Muscle of leg (tissue), 11 donors: ENCODE measurements around the gene NOP10. TPM values are rescaled to one million over a fixed set of nuclear protein-coding genes. Genes with fewer than 3 reads are reported as not detected.
"Not testable (repeated sequence)": the region's sequence is repeated elsewhere in the genome, so short reads cannot be mapped to it uniquely, and the experiment has no call there.

Experiments used
- DNase-seq: peaks from one replicate; pipeline ENCODE4 v3.0.0; 2013
- H3K27ac ChIP-seq: one replicate; pipeline ENCODE4 v1.5.1; 2013; ENCODE audit warnings: mild to moderate bottlenecking, low read length, control low read depth
- H3K27me3 ChIP-seq: one replicate; pipeline ENCODE4 v1.6.1; 2013; ENCODE audit warnings: low read length; ENCODE audit not compliant: control insufficient read depth, insufficient read depth
- H3K36me3 ChIP-seq: one replicate; pipeline ENCODE4 v1.6.1; 2013; ENCODE audit warnings: low read length; ENCODE audit not compliant: control insufficient read depth, insufficient read depth
- H3K4me1 ChIP-seq: one replicate; pipeline ENCODE4 v1.6.1; 2013; ENCODE audit warnings: low read length; ENCODE audit not compliant: control insufficient read depth, insufficient read depth
- H3K4me3 ChIP-seq: one replicate; pipeline ENCODE4 v1.5.1; 2013; ENCODE audit warnings: low read length, control low read depth
- H3K9me3 ChIP-seq: replicated peaks from 2 replicates; pipeline ENCODE4 v1.6.1; 2013; ENCODE audit warnings: low read depth, low read length; ENCODE audit not compliant: control insufficient read depth
- WGBS: methylation state at CpG from one replicate; pipeline ENCODE4 v1.1.5; 2013; ENCODE audit warnings: missing lambda C conversion rate; ENCODE audit not compliant: insufficient coverage; 5-methylcytosine and 5-hydroxymethylcytosine counted together
- polyA plus RNA-seq, 8 donors: library from polyadenylated mRNA; unstranded; fragments of 120-200 nt; gene quantifications; one replicate each; pipeline versions ENCODE4 v1.2.1 to v1.2.3, GENCODE V29; 2013; ENCODE audit warnings: inconsistent platforms in 1 of 8, low replicate concordance in 1 of 8; ENCODE audit not compliant: insufficient read length in 8 of 8, insufficient read depth in 1 of 8
- total RNA-seq: library from RNA; stranded (reverse); fragments of 120-200 nt; gene quantifications from one replicate; pipeline ENCODE4 v1.2.4, GENCODE V29; 2013

NOP10 gene
- total and polyA plus RNA-seq, 9 donors = 82.8 to 149 (median 101) TPM

- H3K4me3 ChIP-seq = no peak overlapping the region
- H3K4me1 ChIP-seq = peaks cover under 1% of the 10 kb centered on the region
- H3K36me3 ChIP-seq = peaks cover 64% of the 10 kb centered on the region
- H3K9me3 ChIP-seq = no peaks in the 10 kb centered on the region
- no peak overlapping the region for H3K27ac ChIP-seq
- H3K27me3 ChIP-seq = no peaks in the 10 kb centered on the region
- DNase-seq = no peak
- WGBS = 80% methylated on average over 1 of the region's 1 CpG
These were observed 17.4 kb upstream of the NOP10 start for GRCh38 chr15:34360298-34360697.

GRCh38 chr15:34359416-34359815 lies 16.5 kb upstream of the NOP10 start:
- Histone ChIP-seq H3K27ac (no peak overlapping the region), H3K4me3 (no peak overlapping the region), H3K36me3 (peaks cover 66% of the 10 kb centered on the region), H3K9me3 (no peaks in the 10 kb centered on the region), H3K27me3 (no peaks in the 10 kb centered on the region), H3K4me1 (no peaks in the 10 kb centered on the region)
- DNase-seq = no peak
- WGBS = no CpG with 5 or more reads among the region's 3 CpGs

GRCh38 chr15:34358948-34359347 lies 16.0 kb upstream of the NOP10 start:
- Histone ChIP-seq H3K27me3 (no peaks in the 10 kb centered on the region), H3K27ac (no peak overlapping the region), H3K36me3 (peaks cover 66% of the 10 kb centered on the region), H3K4me1 (no peaks in the 10 kb centered on the region), H3K9me3 (no peaks in the 10 kb centered on the region), H3K4me3 (no peak overlapping the region)
- WGBS = 96% methylated on average over 3 of the region's 4 CpGs
- DNase-seq = no peak

GRCh38 chr15:34358367-34358766 lies 15.4 kb upstream of the NOP10 start:
- no peaks in the 10 kb centered on the region for H3K9me3 ChIP-seq
- WGBS = 100% methylated on average over 2 of the region's 3 CpGs
- H3K36me3 ChIP-seq = peaks cover 60% of the 10 kb centered on the region
- no peaks in the 10 kb centered on the region for H3K27me3 ChIP-seq
- no peak overlapping the region for H3K27ac ChIP-seq
- no peaks in the 10 kb centered on the region for H3K4me1 ChIP-seq
- no peak for DNase-seq
- H3K4me3 ChIP-seq = no peak overlapping the region

GRCh38 chr15:34357653-34358052 lies 14.7 kb upstream of the NOP10 start:
- Histone ChIP-seq H3K27me3 (no peaks in the 10 kb centered on the region), H3K4me1 (no peaks in the 10 kb centered on the region), H3K9me3 (no peaks in the 10 kb centered on the region), H3K27ac (no peak overlapping the region), H3K36me3 (peaks cover 55% of the 10 kb centered on the region), H3K4me3 (no peak overlapping the region)
- WGBS = no CpG with 5 or more reads among the region's 1 CpG
- no peak for DNase-seq

GRCh38 chr15:34355241-34355640 lies 12.3 kb upstream of the NOP10 start:
- Histone ChIP-seq H3K4me1 (no peaks in the 10 kb centered on the region), H3K36me3 (peaks cover 40% of the 10 kb centered on the region), H3K27ac (no peak overlapping the region), H3K4me3 (no peak overlapping the region), H3K9me3 (no peaks in the 10 kb centered on the region), H3K27me3 (no peaks in the 10 kb centered on the region)
- DNase-seq = no peak
- 91% methylated on average over 5 of the region's 9 CpGs for WGBS

GRCh38 chr15:34354286-34354685 lies 11.3 kb upstream of the NOP10 start:
- H3K4me1 ChIP-seq = no peaks in the 10 kb centered on the region
- no peaks in the 10 kb centered on the region for H3K9me3 ChIP-seq
- H3K36me3 ChIP-seq = peaks cover 32% of the 10 kb centered on the region
- H3K27ac ChIP-seq = no peak overlapping the region
- no peak overlapping the region for H3K4me3 ChIP-seq
- WGBS = 78% methylated on average over 7 of the region's 7 CpGs
- H3K27me3 ChIP-seq = no peaks in the 10 kb centered on the region
- DNase-seq = no peak

GRCh38 chr15:34353627-34354026 lies 10.7 kb upstream of the NOP10 start:
- no peak overlapping the region for H3K4me3 ChIP-seq
- peaks cover 30% of the 10 kb centered on the region for H3K36me3 ChIP-seq
- no peak overlapping the region for H3K27ac ChIP-seq
- H3K27me3 ChIP-seq = no peaks in the 10 kb centered on the region
- no peaks in the 10 kb centered on the region for H3K4me1 ChIP-seq
- no peaks in the 10 kb centered on the region for H3K9me3 ChIP-seq
- no peak for DNase-seq
- WGBS = 50% methylated on average over 1 of the region's 2 CpGs

GRCh38 chr15:34352996-34353395 lies 10.1 kb upstream of the NOP10 start:
- H3K27ac ChIP-seq, H3K9me3 ChIP-seq, H3K27me3 ChIP-seq, H3K4me1 ChIP-seq, H3K4me3 ChIP-seq, DNase-seq: not testable (repeated sequence)
- peaks cover 24% of the 10 kb centered on the region for H3K36me3 ChIP-seq
- 86% methylated on average over 1 of the region's 12 CpGs for WGBS

- no peak overlapping the region for H3K4me3 ChIP-seq
- 66% methylated on average over 3 of the region's 4 CpGs for WGBS
- no peaks in the 10 kb centered on the region for H3K4me1 ChIP-seq
- no peaks in the 10 kb centered on the region for H3K9me3 ChIP-seq
- H3K36me3 ChIP-seq = peaks cover 2% of the 10 kb centered on the region
- no peaks in the 10 kb centered on the region for H3K27me3 ChIP-seq
- DNase-seq = no peak
- H3K27ac ChIP-seq = no peak overlapping the region
These were observed 6.8 kb upstream of the NOP10 start for GRCh38 chr15:34349769-34350168.

GRCh38 chr15:34348735-34349300 lies 5.9 kb upstream of the NOP10 start:
- no CpG with 5 or more reads among the region's 1 CpG for WGBS

More at GRCh38 chr15:34348735-34349300, 5.9 kb upstream of the NOP10 start:
- no peaks in the 10 kb centered on the region for H3K4me1 ChIP-seq
- DNase-seq = no peak
- H3K27ac ChIP-seq = no peak overlapping the region
- H3K9me3 ChIP-seq = no peaks in the 10 kb centered on the region
- H3K4me3 ChIP-seq = no peak overlapping the region
- no peaks in the 10 kb centered on the region for H3K36me3 ChIP-seq
- H3K27me3 ChIP-seq = no peaks in the 10 kb centered on the region
